MM.1S (cell line): Measurements from ENCODE around the gene OSBPL2.

Experiments
- DNase-seq: peaks from one replicate; pipeline ENCODE4 v3.0.0-alpha.2; 2015
- H2AFZ ChIP-seq: fragments of 300-600 bp; sonication (generic); 2 replicates; pipeline ENCODE4 v1.6.0; 2016; ENCODE audit warnings: antibody characterized with exemption, low read length
- H3F3A ChIP-seq: fragments of 300-600 bp; sonication (generic); 2 replicates; pipeline ENCODE4 v1.6.1; 2016; ENCODE audit warnings: mild to moderate bottlenecking, antibody characterized with exemption, low read length, moderate library complexity, mixed read lengths; ENCODE audit not compliant: insufficient read depth
- H3K27ac ChIP-seq: fragments of 300-600 bp; sonication (generic); 2 replicates; pipeline ENCODE4 v1.5.1; 2016; ENCODE audit warnings: mild to moderate bottlenecking, low read length
- H3K27me3 ChIP-seq: fragments of 300-600 bp; sonication (generic); replicated peaks from 2 replicates; pipeline ENCODE4 v1.6.0; 2016; ENCODE audit warnings: low read length; ENCODE audit not compliant: insufficient read depth
- H3K36me3 ChIP-seq: fragments of 300-600 bp; sonication (generic); replicated peaks from 2 replicates; pipeline ENCODE4 v1.6.1; 2016; ENCODE audit warnings: mild to moderate bottlenecking, low read length, mixed read lengths; ENCODE audit not compliant: insufficient read depth
- H3K4me1 ChIP-seq: fragments of 300-600 bp; sonication (generic); 2 replicates; pipeline ENCODE4 v1.6.1; 2016; ENCODE audit warnings: low read length, mixed read lengths
- H3K4me2 ChIP-seq: fragments of 300-600 bp; sonication (generic); 2 replicates; pipeline ENCODE4 v1.6.0; 2016; ENCODE audit warnings: low read depth, low read length
- H3K4me3 ChIP-seq: fragments of 300-600 bp; sonication (generic); 2 replicates; pipeline ENCODE4 v1.5.1; 2016; ENCODE audit warnings: low read length, mixed read lengths
- H3K79me2 ChIP-seq: fragments of 300-600 bp; sonication (generic); 2 replicates; pipeline ENCODE4 v1.6.1; 2016; ENCODE audit warnings: mixed run types, low read length, mixed read lengths
- H3K9ac ChIP-seq: fragments of 300-600 bp; sonication (generic); 2 replicates; pipeline ENCODE4 v1.6.1; 2016; ENCODE audit warnings: low read length, mixed read lengths
- H3K9me2 ChIP-seq: fragments of 300-600 bp; sonication (generic); replicated peaks from 2 replicates; pipeline ENCODE4 v1.6.1; 2016; ENCODE audit warnings: mild to moderate bottlenecking, low read length, mixed read lengths; ENCODE audit not compliant: insufficient read depth
- H3K9me3 ChIP-seq: fragments of 300-600 bp; sonication (generic); replicated peaks from 2 replicates; pipeline ENCODE4 v1.6.1; 2016; ENCODE audit warnings: mild to moderate bottlenecking, low read length, mixed read lengths; ENCODE audit not compliant: insufficient read depth
- H4K20me1 ChIP-seq: fragments of 300-600 bp; sonication (generic); 2 replicates; pipeline ENCODE4 v1.6.1; 2016; ENCODE audit warnings: mild to moderate bottlenecking, low read length, moderate library complexity, mixed read lengths; ENCODE audit not compliant: insufficient read depth
- EZH2 ChIP-seq: fragments of 300-600 bp; sonication (generic); optimal IDR thresholded peaks from 2 replicates; pipeline ENCODE3; 2017; ENCODE audit warnings: low read depth, mild to moderate bottlenecking, antibody characterized with exemption, low read length, mixed read lengths
- EZH2phosphoT487 ChIP-seq: fragments of 300-600 bp; sonication (generic); IDR thresholded peaks from 2 replicates; pipeline ENCODE4 v1.6.1; 2018; ENCODE audit warnings: antibody characterized with exemption, low read length
- TF ChIP-seq, protein P1 (sequence below): fragments of 300-600 bp; sonication (generic); IDR thresholded peaks from 2 replicates; pipeline ENCODE4 v1.5.1; 2016; ENCODE audit warnings: antibody characterized with exemption, low read length, mixed read lengths

The OSBPL2 gene

GRCh38 chr20:62329389-62330377 is 91.4 kb downstream of the OSBPL2 start:
- Histone ChIP-seq H2AFZ (no peak overlapping the region), H3K9me2 (no peaks in the 10 kb centered on the region), H3K4me3 (no peak overlapping the region), H4K20me1 (no peaks in the 10 kb centered on the region), H3K9me3 (no peaks in the 10 kb centered on the region), H3K4me1 (no peaks in the 10 kb centered on the region), H3K27me3 (no peaks in the 10 kb centered on the region), H3K27ac (no peak overlapping the region), H3K79me2 (no peaks in the 10 kb centered on the region), H3F3A (no peaks in the 10 kb centered on the region), H3K36me3 (no peaks in the 10 kb centered on the region), H3K4me2 (no peak overlapping the region), H3K9ac (no peak overlapping the region)
- DNase-seq: no peak
- TF ChIP-seq, protein P1, sequence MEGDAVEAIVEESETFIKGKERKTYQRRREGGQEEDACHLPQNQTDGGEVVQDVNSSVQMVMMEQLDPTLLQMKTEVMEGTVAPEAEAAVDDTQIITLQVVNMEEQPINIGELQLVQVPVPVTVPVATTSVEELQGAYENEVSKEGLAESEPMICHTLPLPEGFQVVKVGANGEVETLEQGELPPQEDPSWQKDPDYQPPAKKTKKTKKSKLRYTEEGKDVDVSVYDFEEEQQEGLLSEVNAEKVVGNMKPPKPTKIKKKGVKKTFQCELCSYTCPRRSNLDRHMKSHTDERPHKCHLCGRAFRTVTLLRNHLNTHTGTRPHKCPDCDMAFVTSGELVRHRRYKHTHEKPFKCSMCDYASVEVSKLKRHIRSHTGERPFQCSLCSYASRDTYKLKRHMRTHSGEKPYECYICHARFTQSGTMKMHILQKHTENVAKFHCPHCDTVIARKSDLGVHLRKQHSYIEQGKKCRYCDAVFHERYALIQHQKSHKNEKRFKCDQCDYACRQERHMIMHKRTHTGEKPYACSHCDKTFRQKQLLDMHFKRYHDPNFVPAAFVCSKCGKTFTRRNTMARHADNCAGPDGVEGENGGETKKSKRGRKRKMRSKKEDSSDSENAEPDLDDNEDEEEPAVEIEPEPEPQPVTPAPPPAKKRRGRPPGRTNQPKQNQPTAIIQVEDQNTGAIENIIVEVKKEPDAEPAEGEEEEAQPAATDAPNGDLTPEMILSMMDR: no peak
- no peak for TF ChIP-seq EZH2
- no peak for TF ChIP-seq EZH2phosphoT487

- no peaks in the 10 kb centered on the region for H3K9me3 ChIP-seq
- H3F3A ChIP-seq: no peaks in the 10 kb centered on the region
- no peaks in the 10 kb centered on the region for H3K36me3 ChIP-seq
- H4K20me1 ChIP-seq: no peaks in the 10 kb centered on the region
- H3K9me2 ChIP-seq: no peaks in the 10 kb centered on the region
- H2AFZ ChIP-seq: no peak overlapping the region
- no peak for DNase-seq
- H3K79me2 ChIP-seq: no peaks in the 10 kb centered on the region
- TF ChIP-seq, protein P1: no peak
- no peak for TF ChIP-seq EZH2phosphoT487
- TF ChIP-seq EZH2: no peak
- no peak overlapping the region for H3K4me2 ChIP-seq
- H3K27ac ChIP-seq: no peak overlapping the region
- H3K4me3 ChIP-seq: no peak overlapping the region
- no peaks in the 10 kb centered on the region for H3K4me1 ChIP-seq
- H3K27me3 ChIP-seq: no peaks in the 10 kb centered on the region
- no peak overlapping the region for H3K9ac ChIP-seq
Measured at GRCh38 chr20:62330576-62331317, 92.4 kb downstream of the OSBPL2 start.

GRCh38 chr20:62331347-62331746 is 93.0 kb downstream of the OSBPL2 start:
- Histone ChIP-seq H3K9me3 (no peaks in the 10 kb centered on the region), H3K36me3 (no peaks in the 10 kb centered on the region)

More at GRCh38 chr20:62331347-62331746, 93.0 kb downstream of the OSBPL2 start:
- H3K27me3 ChIP-seq: no peaks in the 10 kb centered on the region
- H3K4me3 ChIP-seq: no peak overlapping the region
- no peak overlapping the region for H3K9ac ChIP-seq
- no peaks in the 10 kb centered on the region for H3K9me2 ChIP-seq
- H3K4me2 ChIP-seq: no peak overlapping the region
- no peak overlapping the region for H3K27ac ChIP-seq
- H3F3A ChIP-seq: no peaks in the 10 kb centered on the region
- DNase-seq: no peak
- peaks cover 2% of the 10 kb centered on the region; the same call in 1 of the 2 replicates for H3K4me1 ChIP-seq
- no peak overlapping the region for H2AFZ ChIP-seq
- TF ChIP-seq, protein P1: no peak
- TF ChIP-seq EZH2phosphoT487 (no peak), EZH2 (no peak)
- H4K20me1 ChIP-seq: no peaks in the 10 kb centered on the region
- H3K79me2 ChIP-seq: peaks cover 5% of the 10 kb centered on the region; the same call in 1 of the 2 replicates
